Measurements from ENCODE around the gene NDUFB2. TPM values are rescaled to one million over a fixed set of nuclear protein-coding genes. Genes with fewer than 3 reads are reported as not detected.

The NDUFB2 gene
- total and polyA plus RNA-seq, 4 experiments from 2014 or later: 94.4 to 639 (median 254) TPM

DNA sequence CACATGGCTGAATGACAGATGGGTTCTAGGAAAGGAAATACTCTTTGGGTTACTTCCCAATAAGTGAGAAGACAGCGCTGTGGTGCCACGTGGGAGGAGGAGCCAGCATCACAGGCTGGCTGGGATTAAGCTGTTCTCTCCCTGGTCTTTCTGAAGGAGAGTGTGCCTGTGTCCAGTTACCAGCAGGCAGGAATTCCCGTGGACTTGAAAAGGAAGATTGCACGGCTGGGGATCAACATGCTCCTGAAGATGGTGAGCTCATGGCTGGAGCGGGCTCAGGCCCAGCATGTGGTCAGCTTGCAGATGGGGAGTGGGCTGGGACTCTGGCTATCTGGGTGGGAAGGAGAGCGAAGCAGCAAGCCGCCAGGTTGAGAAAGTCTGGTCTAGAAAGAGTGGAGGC, 15.6 kb upstream of the NDUFB2 start:
- H3K36me3 ChIP-seq (ENCODE audit: insufficient read depth, low read length): peaks cover 14% of the 10 kb centered on the region
- H3K27ac Mint-ChIP-seq: no peak overlapping the region
- peaks cover 59 to 65% of the 10 kb centered on the region in 2 donors for H3K36me3 Mint-ChIP-seq
- no peaks in the 10 kb centered on the region for H3K27me3 ChIP-seq (ENCODE audit: insufficient read depth, low read length)
- H3K9me3 ChIP-seq (ENCODE audit: control insufficient read depth in 1 of 2, low read length in 2 of 2): no peaks in the 10 kb centered on the region
- ChIA-PET POLR2A (ENCODE audit: partially characterized antibody) (no interaction called here), CTCF (ENCODE audit: partially characterized antibody) (interaction anchor here (1.2 kb wide), 1 partner anchor 33 kb away, joined by 3 read pairs; no protein-coding TSS in a partner anchor)
- no peaks in the 10 kb centered on the region for H3K4me1 ChIP-seq (ENCODE audit: insufficient read depth, low read length)
- H3K4me1 Mint-ChIP-seq: peaks cover 0 to 18% (median 9%) of the 10 kb centered on the region in 4 donors
- no peak overlapping the region for H3K4me3 Mint-ChIP-seq
- H3K27ac ChIP-seq (ENCODE audit: low read depth, low read length): no peak overlapping the region
- DNase-seq: no peak
- H3K9me3 Mint-ChIP-seq: peaks cover 0 to 3% (median 0%) of the 10 kb centered on the region in 8 donors
- intact Hi-C loops (cut with micrococcal nuclease): no loop called here
- H3K27me3 Mint-ChIP-seq: no peaks in the 10 kb centered on the region
- no peak overlapping the region for H3K4me3 ChIP-seq (ENCODE audit: low read length in 2 of 2)

DNA sequence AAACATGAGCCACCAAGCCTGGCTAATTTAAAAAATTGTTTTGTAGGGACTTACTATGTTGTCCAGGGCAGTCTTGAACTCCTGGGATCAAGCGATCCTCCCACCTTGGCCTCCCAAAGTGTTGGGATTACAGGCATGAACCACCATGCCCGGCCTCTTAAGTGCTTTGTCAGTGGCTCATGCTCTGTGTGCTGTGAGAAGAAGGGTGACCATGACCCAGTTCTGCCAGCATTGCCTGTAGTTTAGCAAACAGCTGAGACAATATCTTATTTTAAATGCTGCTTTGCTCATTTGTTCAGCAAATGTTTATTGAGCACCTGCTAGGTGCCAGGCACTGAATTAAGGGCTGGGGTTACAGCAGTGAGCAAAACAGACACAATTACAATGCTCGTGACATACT, 14.7 kb upstream of the NDUFB2 start:
- Mint-ChIP-seq H3K4me3 (no peak overlapping the region), H3K27me3 (no peaks in the 10 kb centered on the region), H3K36me3 (peaks cover 54 to 63% of the 10 kb centered on the region in 2 donors), H3K4me1 (peaks cover 0 to 10% (median 6%) of the 10 kb centered on the region in 4 donors), H3K27ac (no peak overlapping the region), H3K9me3 (peaks cover 0 to 3% (median 0%) of the 10 kb centered on the region in 8 donors)
- DNase-seq: no peak
- Histone ChIP-seq H3K36me3 (ENCODE audit: insufficient read depth, low read length) (peaks cover 14% of the 10 kb centered on the region), H3K27me3 (ENCODE audit: insufficient read depth, low read length) (no peaks in the 10 kb centered on the region), H3K4me3 (ENCODE audit: low read length in 2 of 2) (no peak overlapping the region), H3K27ac (ENCODE audit: low read depth, low read length) (no peak overlapping the region), H3K9me3 (ENCODE audit: control insufficient read depth in 1 of 2, low read length in 2 of 2) (no peaks in the 10 kb centered on the region), H3K4me1 (ENCODE audit: insufficient read depth, low read length) (no peaks in the 10 kb centered on the region)
- ChIA-PET CTCF (ENCODE audit: partially characterized antibody) (interaction anchor here (1.2 to 1.4 kb wide), 2 partner anchors 9 to 34 kb away, joined by 3 read pairs; partner anchors contain the start of gene ADCK2), POLR2A (ENCODE audit: partially characterized antibody) (interaction anchor here (1.3 kb wide), 1 partner anchor 9 kb away, joined by 4 read pairs; the partner anchor contains the start of gene ADCK2)
- intact Hi-C loops (cut with micrococcal nuclease): no loop called here

DNA sequence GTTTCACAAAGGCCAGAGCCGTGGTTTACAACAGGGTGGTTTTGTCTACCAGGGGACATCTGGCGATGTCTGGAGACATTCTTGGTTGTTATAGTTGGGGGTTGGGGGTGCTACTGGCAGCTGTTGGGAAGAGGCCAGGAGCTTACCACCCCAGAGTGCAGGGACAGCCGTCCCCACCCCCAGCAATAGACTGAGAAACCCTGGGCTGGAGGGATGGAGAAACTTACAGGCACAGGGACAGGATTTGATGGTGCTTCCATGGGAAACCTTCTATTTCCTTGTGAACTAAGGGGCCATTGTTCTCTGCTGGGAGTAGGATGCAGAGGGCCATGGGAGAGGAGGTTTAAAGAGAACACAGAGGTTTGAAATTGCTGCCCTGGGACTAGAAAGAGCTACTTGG, 12.9 kb upstream of the NDUFB2 start:
- no peaks in the 10 kb centered on the region for H3K9me3 ChIP-seq (ENCODE audit: control insufficient read depth in 1 of 2, low read length in 2 of 2)
- peaks cover 0 to 4% (median 1%) of the 10 kb centered on the region in 4 donors for H3K4me1 Mint-ChIP-seq
- H3K4me3 ChIP-seq (ENCODE audit: low read length in 2 of 2): no peak overlapping the region
- ChIA-PET POLR2A (ENCODE audit: partially characterized antibody) (no interaction called here), CTCF (ENCODE audit: partially characterized antibody) (no interaction called here)
- H3K27me3 ChIP-seq (ENCODE audit: insufficient read depth, low read length): no peaks in the 10 kb centered on the region
- no peak for DNase-seq
- no peaks in the 10 kb centered on the region for H3K4me1 ChIP-seq (ENCODE audit: insufficient read depth, low read length)
- H3K9me3 Mint-ChIP-seq: peaks cover 0 to 3% (median 0%) of the 10 kb centered on the region in 8 donors
- peak overlapping the region in 2 of 7 donors; percentile 57 to 61 for H3K27ac Mint-ChIP-seq
- H3K36me3 Mint-ChIP-seq: peaks cover 47 to 61% of the 10 kb centered on the region in 2 donors
- H3K27me3 Mint-ChIP-seq: no peaks in the 10 kb centered on the region
- H3K4me3 Mint-ChIP-seq: no peak overlapping the region
- intact Hi-C loops (cut with micrococcal nuclease): no loop called here
- no peak overlapping the region for H3K27ac ChIP-seq (ENCODE audit: low read depth, low read length)
- peaks cover 10% of the 10 kb centered on the region for H3K36me3 ChIP-seq (ENCODE audit: insufficient read depth, low read length)

DNA sequence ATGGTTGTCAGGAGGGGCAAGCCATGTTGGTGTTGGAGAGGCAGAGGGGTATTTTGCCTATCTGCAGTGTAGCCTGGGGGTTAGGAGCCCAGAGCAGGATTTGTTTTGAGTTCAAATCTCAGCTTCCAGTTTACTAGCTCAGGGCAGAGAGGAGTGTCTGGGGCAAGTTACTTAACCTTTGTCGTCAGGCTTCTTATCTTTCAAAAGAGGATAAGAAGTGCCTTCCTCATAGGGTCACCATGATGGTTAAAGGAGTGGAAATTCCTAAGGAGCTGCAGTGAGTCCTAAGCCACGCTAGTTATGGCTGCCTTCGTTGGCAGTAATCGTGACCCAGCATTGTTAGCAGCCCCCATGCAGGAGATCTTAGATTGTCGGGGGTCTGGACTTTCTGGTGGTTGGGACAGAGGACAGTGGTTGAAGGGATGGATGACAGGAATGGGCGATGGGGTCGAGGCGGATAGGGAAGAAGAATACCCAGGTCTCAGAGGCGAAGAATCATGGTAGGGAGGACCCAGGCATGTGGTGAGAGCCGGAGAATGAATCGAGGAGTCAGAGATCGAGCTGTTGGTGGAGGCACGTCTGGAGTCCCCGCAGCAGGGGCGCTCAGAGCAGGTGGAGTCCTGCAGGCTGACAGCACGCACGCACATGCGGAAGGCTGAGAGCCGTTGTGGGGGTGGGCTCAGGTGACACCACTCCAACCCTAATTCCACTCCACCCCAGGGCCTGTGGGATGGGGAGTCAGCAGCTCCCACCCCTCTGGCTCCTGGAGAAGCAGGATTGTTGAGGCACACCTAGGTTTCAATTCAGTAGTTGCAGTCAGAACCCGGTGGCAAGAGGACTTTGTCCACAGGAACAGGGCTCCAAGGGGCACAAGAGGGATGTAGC, 12.2 kb upstream of the NDUFB2 start:
- Mint-ChIP-seq H3K27me3 (no peaks in the 10 kb centered on the region), H3K27ac (peak overlapping the region in 3 of 7 donors; percentile 51 to 61 (median 60))
- CTCF ChIA-PET (ENCODE audit: partially characterized antibody): interaction anchor here (1.4 kb wide), 1 partner anchor 10 kb away, joined by 6 read pairs; no protein-coding TSS in a partner anchor

DNA sequence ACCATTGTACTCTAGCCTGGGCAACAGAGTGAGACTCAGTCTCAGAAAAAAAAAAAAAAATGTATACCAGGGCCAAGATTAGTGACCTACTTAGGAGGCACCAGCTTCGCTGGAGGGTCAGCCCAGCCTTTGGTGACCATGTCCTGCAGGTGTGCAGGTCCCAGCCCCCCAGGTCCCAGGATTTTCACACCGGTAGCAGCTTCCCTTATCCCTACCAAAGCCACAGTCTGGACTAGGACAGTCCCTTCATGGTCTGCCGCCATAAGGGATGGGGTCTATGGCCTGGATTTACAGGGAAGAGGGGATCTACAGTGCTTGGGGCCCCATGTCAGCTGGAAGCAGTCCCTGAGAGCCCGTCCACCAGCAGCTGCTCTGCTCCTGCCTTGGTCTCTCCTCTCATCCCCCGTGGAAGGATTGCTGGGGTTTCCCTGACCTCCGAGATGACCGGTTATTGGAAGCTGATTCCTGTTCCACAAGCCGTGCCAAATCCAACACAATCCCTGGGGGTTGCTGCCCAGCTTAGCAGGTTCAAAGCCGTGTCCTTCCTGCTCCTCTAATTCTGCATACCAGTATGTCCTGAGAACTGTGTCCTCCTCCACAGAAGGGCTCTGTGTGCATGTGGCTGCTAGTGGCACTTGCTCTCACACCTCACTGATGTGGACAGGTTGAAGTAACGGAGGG, 11.0 kb upstream of the NDUFB2 start:
- no peak overlapping the region for H3K4me3 ChIP-seq (ENCODE audit: low read length in 2 of 2)
- peaks cover 34 to 51% of the 10 kb centered on the region in 2 donors for H3K36me3 Mint-ChIP-seq
- ChIA-PET POLR2A (ENCODE audit: partially characterized antibody) (interaction anchor here (1.3 to 1.7 kb wide), 2 partner anchors 11 to 12 kb away, joined by 3 to 6 read pairs; partner anchors contain the start of gene NDUFB2), CTCF (ENCODE audit: partially characterized antibody) (interaction anchor here (1.4 kb wide), 1 partner anchor 11 kb away, joined by 6 read pairs; no protein-coding TSS in a partner anchor)
- peaks cover 0 to 4% (median 1%) of the 10 kb centered on the region in 4 donors for H3K4me1 Mint-ChIP-seq
- DNase-seq: no peak
- H3K27ac ChIP-seq (ENCODE audit: low read depth, low read length): no peak overlapping the region
- peak overlapping the region in 2 of 7 donors; percentile 22 to 30 for H3K27ac Mint-ChIP-seq
- intact Hi-C loops (cut with micrococcal nuclease): no loop called here
- H3K4me3 Mint-ChIP-seq: no peak overlapping the region
- H3K36me3 ChIP-seq (ENCODE audit: insufficient read depth, low read length): peaks cover 12% of the 10 kb centered on the region
- peaks cover 0 to 3% (median 0%) of the 10 kb centered on the region in 8 donors for H3K9me3 Mint-ChIP-seq
- no peaks in the 10 kb centered on the region for H3K27me3 ChIP-seq (ENCODE audit: insufficient read depth, low read length)
- H3K4me1 ChIP-seq (ENCODE audit: insufficient read depth, low read length): no peaks in the 10 kb centered on the region
- no peaks in the 10 kb centered on the region for H3K9me3 ChIP-seq (ENCODE audit: control insufficient read depth in 1 of 2, low read length in 2 of 2)
- no peaks in the 10 kb centered on the region for H3K27me3 Mint-ChIP-seq

More for the DNA sequence above, 12.2 kb upstream of the NDUFB2 start:
- no peak for DNase-seq
- no peaks in the 10 kb centered on the region for H3K9me3 ChIP-seq (ENCODE audit: control insufficient read depth in 1 of 2, low read length in 2 of 2)
- peaks cover 0 to 3% (median 0%) of the 10 kb centered on the region in 8 donors for H3K9me3 Mint-ChIP-seq
- H3K36me3 ChIP-seq (ENCODE audit: insufficient read depth, low read length): peaks cover 12% of the 10 kb centered on the region
- no peak overlapping the region for H3K4me3 ChIP-seq (ENCODE audit: low read length in 2 of 2)
- peaks cover 43 to 56% of the 10 kb centered on the region in 2 donors for H3K36me3 Mint-ChIP-seq
- H3K4me3 Mint-ChIP-seq: no peak overlapping the region
- peaks cover 0 to 4% (median 1%) of the 10 kb centered on the region in 4 donors for H3K4me1 Mint-ChIP-seq
- H3K4me1 ChIP-seq (ENCODE audit: insufficient read depth, low read length): no peaks in the 10 kb centered on the region
- intact Hi-C loops (cut with micrococcal nuclease): no loop called here
- POLR2A ChIA-PET (ENCODE audit: partially characterized antibody): no interaction called here
- H3K27ac ChIP-seq (ENCODE audit: low read depth, low read length): no peak overlapping the region
- H3K27me3 ChIP-seq (ENCODE audit: insufficient read depth, low read length): no peaks in the 10 kb centered on the region

DNA sequence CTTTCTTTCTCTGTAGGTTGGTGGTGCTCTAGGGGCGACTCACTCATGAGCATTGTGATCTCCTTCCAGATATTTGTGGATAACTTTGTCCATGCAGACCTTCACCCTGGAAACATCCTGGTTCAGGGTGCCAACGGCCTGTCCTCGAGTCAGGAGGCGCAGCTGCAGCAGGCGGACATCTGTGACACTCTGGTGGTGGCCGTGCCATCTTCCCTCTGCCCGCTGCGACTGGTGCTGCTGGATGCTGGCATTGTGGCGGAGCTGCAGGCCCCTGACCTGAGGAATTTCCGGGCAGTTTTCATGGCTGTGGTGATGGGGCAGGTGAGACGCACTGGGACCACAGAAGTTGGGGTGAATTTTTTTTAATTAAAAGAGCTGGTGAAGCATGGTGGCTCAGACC, 9.6 kb upstream of the NDUFB2 start:
- H3K36me3 ChIP-seq (ENCODE audit: insufficient read depth, low read length): peaks cover 7% of the 10 kb centered on the region
- Mint-ChIP-seq H3K4me1 (peaks cover 0 to 4% (median 1%) of the 10 kb centered on the region in 4 donors), H3K4me3 (no peak overlapping the region), H3K27me3 (no peaks in the 10 kb centered on the region), H3K36me3 (peaks cover 32 to 52% of the 10 kb centered on the region in 2 donors), H3K9me3 (peaks cover 0 to 1% (median 0%) of the 10 kb centered on the region in 8 donors), H3K27ac (peak overlapping the region in 2 of 7 donors; percentile 60 to 61)
- H3K9me3 ChIP-seq (ENCODE audit: control insufficient read depth in 1 of 2, low read length in 2 of 2): no peaks in the 10 kb centered on the region
- no peak for DNase-seq
- ChIA-PET POLR2A (ENCODE audit: partially characterized antibody) (interaction anchor here (0.6 to 1.7 kb wide), 3 partner anchors 9 to 30 kb away, joined by 3 to 6 read pairs (median 4); partner anchors contain the start of gene NDUFB2), CTCF (ENCODE audit: partially characterized antibody) (no interaction called here)
- no peaks in the 10 kb centered on the region for H3K27me3 ChIP-seq (ENCODE audit: insufficient read depth, low read length)
- no peaks in the 10 kb centered on the region for H3K4me1 ChIP-seq (ENCODE audit: insufficient read depth, low read length)
- H3K4me3 ChIP-seq (ENCODE audit: low read length in 2 of 2): no peak overlapping the region
- no peak overlapping the region for H3K27ac ChIP-seq (ENCODE audit: low read depth, low read length)
- intact Hi-C loops (cut with micrococcal nuclease): no loop called here

DNA sequence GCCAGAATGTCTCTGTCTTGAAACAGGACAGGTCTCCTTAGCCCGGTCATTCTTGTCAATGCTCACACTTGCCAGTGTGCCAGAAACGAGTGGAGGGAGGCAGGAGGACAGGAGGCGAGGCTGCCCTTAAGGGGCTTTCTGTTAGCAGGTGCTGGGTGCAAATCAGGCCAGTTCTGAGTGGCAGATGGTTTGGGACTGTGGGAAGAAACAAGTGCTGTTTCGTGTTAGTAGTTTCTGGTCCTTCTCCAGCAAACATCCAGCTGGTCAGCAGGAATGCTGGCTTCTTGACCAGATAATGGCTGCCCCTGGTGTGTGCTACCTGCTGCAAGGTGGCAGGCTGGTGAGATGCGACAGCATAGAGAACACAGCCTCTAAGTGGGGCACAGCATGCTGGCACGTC, 8.2 kb upstream of the NDUFB2 start:
- Mint-ChIP-seq H3K36me3 (peaks cover 31 to 54% of the 10 kb centered on the region in 2 donors), H3K27me3 (no peaks in the 10 kb centered on the region), H3K4me3 (no peak overlapping the region), H3K9me3 (peaks cover 0 to 1% (median 0%) of the 10 kb centered on the region in 8 donors), H3K4me1 (peaks cover 0 to 1% (median 0%) of the 10 kb centered on the region in 4 donors), H3K27ac (peak overlapping the region in 2 of 7 donors; percentile 60 to 73)
- DNase-seq: no peak
- intact Hi-C loops (cut with micrococcal nuclease): no loop called here
- CTCF ChIA-PET (ENCODE audit: partially characterized antibody): no interaction called here
- no peaks in the 10 kb centered on the region for H3K9me3 ChIP-seq (ENCODE audit: control insufficient read depth in 1 of 2, low read length in 2 of 2)
- no peaks in the 10 kb centered on the region for H3K27me3 ChIP-seq (ENCODE audit: insufficient read depth, low read length)
- H3K36me3 ChIP-seq (ENCODE audit: insufficient read depth, low read length): peaks cover 7% of the 10 kb centered on the region
- no peak overlapping the region for H3K4me3 ChIP-seq (ENCODE audit: low read length in 2 of 2)
- H3K27ac ChIP-seq (ENCODE audit: low read depth, low read length): no peak overlapping the region
- no peaks in the 10 kb centered on the region for H3K4me1 ChIP-seq (ENCODE audit: insufficient read depth, low read length)
- POLR2A ChIA-PET (ENCODE audit: partially characterized antibody): no interaction called here
